GM21717 (cell line): ENCODE data around the gene IL17C.

Experiments used
- ATAC-seq: cut with Tn5 transposase; IDR thresholded peaks from one replicate; pipeline ENCODE4 v1.9.1; 2021; ENCODE audit warnings: mild to moderate bottlenecking, moderate library complexity; ENCODE audit not compliant: unreplicated experiment

IL17C gene, protein sequence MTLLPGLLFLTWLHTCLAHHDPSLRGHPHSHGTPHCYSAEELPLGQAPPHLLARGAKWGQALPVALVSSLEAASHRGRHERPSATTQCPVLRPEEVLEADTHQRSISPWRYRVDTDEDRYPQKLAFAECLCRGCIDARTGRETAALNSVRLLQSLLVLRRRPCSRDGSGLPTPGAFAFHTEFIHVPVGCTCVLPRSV

DNA sequence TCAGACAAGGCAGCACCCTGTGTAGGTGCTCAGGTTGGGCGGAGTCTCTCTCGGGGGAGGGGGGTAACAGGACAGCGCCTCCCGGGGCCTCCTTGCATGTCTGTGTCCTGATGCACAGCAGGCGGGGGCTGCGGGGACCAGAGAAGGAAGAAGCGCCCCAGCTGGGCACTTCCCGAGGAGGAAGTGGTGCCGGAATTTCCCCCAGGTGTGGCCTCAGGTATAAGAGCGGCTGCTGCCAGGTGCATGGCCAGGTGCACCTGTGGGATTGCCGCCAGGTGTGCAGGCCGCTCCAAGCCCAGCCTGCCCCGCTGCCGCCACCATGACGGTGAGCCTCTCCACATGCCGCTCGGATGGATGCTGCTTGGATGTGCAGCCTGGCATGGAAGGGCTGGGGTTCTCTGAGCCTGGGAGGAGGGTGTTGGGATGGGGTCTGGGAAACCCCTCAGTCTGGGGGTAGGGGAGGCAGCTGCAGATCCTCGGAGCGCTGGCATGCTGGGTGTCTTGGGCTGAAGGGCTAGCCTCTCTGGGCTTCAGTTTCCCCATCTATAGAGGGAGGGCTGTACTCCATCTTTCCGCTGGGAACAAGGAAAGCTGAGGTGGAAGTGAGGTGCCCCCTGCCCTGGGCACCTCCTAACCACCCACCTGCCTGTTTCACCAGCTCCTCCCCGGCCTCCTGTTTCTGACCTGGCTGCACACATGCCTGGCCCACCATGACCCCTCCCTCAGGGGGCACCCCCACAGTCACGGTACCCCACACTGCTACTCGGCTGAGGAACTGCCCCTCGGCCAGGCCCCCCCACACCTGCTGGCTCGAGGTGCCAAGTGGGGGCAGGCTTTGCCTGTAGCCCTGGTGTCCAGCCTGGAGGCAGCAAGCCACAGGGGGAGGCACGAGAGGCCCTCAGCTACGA lies at the start of gene IL17C:
Gene IL17C, plus strand, starts transcription at position 250 of the 908 bp plus-strand sequence. Its CDS starts 70 bp downstream, at position 320.
- no peak for ATAC-seq

DNA sequence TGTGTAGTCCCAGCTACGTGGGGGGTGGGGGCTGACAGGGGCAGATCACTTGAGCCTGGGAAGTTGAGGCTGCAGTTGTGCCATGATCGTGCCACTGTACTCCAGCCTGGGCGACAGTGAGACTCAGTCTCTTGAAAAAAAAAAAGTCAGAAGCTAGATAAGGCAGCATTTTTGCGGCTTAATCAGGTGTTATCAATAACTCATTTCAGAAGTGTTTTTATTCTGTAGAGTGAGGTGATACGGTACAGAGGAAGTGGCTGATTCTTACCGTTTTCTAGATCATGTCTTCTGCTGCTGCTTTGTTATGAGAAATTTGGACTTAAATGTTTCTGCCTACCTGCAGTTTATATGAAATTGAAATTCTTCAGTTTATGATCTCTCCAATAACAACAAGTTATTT lies 49.6 kb upstream of the IL17C start:
- ATAC-seq, result no peak

DNA sequence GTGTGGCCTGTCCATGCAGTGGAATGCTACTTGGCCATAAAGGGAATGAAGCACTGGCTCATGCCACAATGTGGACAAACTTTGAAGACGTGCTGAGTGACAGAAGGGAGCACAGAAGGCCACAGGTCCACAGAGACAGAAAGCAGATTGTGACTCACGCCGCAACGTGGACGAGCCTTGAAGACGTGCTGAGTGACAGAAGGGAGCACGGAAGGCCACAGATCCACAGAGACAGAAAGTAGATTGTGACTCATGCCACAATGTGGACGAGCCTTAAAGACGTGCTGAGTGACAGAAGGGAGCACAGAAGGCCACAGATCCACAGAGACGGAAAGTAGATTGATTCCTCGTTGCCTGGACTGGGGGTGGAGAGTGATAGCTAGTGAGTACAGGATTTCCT lies 48.9 kb upstream of the IL17C start:
- no peak for ATAC-seq

DNA sequence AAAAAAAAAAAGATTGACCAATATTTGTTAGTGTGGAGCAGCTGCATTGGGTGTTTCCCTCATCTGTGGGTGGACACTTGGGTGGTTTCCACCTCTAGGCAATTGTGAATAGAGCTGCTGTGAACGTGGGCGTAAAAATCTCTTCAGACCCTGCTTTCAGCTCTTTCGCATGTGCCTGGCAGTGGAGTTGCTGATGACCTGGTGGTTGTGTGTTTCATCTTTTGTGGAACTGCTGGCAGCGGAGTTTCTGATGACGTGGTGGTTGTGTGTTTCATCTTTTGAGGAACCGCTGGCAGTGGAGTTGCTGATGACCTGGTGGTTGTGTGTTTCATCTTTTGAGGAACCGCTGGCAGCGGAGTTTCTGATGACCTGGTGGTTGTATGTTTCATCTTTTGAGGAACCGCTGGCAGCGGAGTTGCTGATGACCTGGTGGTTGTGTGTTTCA lies 46.8 kb upstream of the IL17C start:
- peak; percentile 59 for ATAC-seq

DNA sequence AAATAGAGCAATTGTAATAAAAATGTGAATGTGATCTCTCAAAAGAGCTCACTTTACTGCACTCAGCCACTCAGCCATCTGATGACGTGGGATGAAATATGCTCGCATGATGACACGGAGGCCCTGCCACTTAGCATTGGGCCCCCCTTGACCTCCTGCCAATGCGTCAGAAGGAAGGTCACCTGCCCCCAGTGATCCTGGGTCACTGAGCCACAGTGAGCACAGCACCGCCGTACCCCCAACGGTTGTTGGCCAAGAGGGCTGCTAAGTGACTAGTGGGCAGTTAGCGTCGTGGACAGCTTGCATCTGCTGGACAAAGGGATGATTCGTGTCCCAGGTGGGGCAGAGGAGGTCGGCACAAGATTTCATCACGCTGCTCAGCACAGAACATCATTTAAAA lies 45.3 kb upstream of the IL17C start:
- ATAC-seq, result no peak

DNA sequence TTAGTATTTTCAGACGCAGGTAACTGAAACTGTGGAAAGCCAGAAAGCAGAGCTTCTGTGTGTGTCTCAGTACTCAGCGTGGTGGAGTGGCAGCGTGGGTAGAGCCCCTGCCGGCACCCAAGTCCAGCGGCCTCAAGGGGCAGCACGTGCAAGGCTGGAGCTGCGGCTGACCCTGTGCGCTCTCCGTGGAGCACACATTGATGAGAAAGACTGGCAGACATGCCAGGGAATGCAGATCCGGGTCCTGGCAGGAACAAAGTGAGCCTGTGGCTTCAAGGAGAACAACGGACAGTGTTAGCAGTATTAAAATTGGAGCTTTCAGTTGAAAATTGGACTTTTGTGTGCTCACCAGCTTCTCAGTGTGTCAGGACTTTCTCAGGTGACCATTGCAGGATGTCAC lies 44.9 kb upstream of the IL17C start:
- ATAC-seq, result no peak

DNA sequence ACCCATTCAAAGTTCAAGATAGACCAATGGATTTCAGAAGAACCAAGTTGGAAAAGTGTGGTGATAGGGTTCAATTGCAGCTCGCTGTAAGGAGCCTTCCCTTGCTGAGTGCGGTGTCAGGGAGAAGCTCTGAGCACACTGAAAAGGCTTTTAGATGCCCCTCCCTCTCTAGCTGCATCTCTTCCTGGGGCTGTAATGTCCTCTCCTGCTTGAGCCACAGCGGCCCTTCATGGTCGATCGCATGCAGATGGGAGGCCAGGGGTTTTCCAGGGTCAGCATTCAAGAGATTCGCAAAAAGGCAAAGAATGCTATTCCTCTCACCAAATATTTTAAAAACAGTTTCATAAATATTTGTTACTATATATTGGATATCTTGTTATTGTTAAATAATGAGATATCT lies 44.5 kb upstream of the IL17C start:
- ATAC-seq, result no peak

DNA sequence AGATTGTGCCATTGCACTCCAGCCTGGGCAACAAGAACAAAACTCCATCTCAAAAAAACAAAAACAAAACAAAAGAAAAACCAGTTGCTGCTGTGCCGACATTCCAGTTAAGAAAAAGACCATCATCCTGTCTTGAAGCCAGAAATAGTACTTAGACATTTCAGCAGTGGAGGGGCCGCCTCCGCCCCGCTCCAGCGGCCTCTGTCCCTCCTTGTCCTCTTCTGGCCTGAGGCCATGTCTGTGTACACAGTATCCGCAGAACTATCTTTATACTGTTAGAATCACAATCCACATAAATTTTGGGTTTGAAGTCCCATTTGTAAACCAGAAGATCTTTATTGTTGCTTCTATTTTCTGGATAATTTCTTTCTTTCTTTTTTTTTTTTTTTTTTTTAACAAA lies 43.3 kb upstream of the IL17C start:
- no peak for ATAC-seq

DNA sequence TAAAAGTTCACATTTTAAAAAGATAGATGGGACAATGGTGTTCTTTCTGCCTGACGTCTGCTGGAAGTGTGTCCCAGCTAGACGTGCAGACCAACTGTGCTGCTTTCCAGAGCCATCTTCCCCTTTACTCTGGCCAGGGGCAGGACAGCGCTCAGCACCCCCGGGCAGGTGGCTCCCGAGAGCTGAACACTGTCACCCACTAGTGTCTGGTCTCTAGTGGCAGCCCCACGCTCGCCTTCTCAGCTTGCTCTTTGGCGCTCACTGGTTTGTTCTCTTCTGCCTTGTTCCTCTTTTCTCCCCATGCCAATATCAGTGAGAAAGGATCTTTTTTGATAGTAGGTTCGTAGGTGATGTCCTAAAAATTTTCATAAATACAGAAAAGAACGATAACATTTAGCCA lies 42.5 kb upstream of the IL17C start:
- no peak for ATAC-seq

DNA sequence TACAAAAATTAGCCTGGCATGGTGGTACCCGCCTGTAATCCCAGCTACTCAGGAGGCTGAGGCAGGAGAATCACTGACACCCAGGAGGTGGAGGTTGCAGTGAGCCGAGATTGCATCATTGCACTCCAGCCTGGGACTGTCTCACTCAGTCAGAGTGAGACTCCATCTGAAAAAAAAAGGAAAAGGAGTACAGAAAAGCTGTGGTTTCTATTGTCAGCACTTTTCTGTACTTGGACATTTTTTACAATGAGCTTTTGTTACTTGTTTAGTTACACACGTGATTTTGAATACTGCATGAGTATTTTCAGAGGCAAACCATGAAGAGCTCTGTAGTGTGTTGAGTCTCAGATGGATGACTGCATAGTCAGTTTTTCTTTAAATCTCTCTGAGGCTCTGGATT lies 41.9 kb upstream of the IL17C start:
- ATAC-seq, result no peak

DNA sequence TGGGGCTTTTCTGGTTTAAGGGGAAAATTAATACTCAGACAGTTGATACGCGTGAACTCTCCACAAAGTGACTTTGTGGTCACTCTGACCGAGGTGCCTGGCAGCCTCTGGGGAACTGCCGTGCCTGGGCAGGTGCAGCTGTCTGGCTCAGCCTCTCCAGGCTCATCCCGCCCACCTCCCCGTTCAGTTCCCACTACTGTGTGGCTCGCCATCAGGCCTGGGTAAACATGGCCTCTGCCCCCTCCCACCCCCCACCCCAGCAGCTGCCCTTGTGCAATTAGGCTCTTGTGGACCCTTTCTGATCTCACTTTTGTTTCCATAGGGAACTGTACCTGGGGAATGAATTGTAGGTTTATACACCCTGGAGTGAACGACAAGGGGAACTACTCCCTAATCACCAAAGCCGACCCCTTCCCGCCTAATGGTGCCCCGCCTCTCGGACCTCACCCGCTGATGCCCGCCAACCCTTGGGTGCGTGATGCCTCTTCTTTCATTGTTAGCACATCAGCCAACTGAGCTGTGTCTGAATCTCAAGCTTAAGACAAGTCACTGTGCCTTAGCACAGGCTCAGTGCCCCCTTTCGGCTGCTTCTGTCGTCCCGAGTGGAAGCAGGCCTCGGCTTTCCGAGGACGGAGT lies 40.4 kb upstream of the IL17C start:
- no peak for ATAC-seq

DNA sequence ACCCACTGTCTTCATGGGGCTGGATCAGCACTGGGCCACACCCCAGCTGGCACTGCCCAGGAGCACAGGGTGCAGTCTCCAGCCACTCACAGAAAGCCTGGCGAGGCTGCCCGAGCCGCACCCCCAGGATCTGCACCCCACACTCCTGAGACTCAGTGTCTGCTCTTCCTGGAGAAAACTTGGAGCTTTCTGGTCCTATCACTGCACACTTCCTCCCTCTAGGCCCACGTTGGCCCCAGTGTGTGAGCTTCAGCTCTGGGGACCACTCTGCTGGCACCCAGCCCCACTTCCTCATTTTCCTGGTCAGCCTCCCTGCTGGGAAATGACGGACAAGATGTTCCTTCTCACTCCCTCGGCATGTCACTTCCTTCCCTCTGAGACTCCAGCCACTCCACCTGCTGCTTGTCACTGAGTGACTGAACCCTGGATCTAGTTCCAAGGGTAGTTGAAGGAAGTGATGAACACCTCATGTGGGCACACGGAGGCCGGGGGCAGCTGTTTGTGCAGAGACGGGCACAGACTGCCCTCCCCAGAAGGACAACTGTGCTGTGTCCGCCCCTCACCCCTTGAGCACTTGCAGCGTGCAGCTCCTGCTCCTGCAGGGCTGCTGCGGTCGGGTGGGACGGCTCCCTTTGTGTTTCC lies 39.2 kb upstream of the IL17C start:
- ATAC-seq, result no peak

DNA sequence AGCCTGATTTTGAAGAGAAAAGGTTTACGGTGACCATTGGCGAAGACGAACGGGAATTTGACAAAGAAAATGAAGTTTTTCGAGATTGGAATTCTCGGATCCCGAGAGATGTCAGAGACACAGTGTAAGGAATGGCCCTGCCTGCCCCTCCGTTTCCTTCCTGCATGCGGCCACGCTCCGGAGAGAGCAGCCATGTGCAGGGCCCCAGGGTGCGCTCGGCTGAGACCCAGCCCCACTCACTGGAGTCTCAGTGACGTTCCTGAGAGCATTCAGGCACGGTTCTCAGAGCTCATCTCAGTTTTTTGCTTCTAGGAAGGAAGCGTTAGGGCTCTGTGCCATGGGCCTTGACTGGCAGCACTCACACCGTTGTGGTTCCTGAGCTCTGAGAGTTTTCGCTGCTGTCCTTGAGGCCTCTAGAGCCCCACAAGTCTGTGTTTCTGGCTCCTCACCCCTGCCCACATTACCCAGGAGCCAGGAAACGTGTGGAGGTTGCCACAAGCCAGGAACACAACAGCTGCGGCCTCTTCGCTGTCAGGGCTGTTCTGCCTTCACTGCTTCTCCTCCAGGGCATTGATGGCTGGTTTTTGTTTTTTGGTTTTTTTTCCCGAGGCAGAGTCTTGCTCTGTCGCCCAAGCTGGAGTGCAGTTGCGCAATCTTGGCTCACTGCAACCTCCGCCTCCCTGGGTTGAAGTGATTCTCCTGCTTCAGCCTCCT lies 38.4 kb upstream of the IL17C start:
- no peak for ATAC-seq

DNA sequence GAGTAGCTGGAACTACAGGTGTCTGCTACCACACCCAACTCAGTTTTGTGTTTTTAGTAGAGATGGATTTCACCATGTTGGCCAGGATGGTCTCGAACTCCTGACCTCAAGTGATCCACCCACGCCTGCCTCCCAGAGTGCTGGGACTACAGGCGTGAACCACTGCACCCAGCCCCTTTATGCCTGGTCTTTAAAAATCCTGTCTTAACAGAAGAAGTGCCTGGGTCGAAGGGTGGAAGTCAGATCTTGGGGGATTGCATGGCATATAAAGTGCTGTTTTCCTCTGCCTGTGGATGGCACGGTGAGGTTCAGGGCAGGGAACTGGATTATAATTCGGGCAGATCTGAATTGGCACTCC lies 37.9 kb upstream of the IL17C start:
- no peak for ATAC-seq

DNA sequence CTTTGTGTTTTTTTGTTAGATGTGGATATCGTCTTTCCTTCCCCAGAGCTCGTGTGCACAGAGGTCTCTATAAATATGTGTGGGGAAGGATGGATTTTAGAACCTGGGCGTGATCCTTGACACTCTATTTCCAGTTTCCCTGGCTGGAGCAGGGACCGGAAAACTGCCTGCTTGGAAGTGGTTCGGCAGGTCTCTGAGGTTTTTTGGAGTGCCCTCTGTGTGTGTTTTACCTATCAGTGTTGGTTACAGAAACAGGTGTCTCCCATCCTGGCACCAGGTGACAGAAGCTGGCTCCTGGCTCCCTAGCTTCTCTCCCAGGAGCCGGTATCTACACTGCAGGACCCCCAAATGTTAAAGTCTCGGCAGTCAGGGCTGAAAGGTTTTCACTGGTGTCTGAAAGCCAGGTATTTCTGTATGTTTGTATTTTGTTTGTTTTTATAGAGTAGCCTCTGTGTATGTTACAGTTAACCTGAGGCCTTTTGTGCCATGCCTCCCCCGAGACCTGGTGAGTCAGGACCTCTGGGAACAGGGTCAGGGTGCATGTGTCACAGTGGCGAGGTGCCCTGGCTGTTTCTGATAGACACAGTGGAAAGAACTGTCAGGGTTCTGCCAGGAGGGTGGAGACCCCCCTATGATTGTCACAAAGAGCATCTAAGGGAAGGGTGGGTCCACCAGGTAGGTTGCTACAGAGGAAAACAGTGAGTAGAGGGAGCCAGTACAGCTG lies 36.9 kb upstream of the IL17C start:
- ATAC-seq, result no peak

DNA sequence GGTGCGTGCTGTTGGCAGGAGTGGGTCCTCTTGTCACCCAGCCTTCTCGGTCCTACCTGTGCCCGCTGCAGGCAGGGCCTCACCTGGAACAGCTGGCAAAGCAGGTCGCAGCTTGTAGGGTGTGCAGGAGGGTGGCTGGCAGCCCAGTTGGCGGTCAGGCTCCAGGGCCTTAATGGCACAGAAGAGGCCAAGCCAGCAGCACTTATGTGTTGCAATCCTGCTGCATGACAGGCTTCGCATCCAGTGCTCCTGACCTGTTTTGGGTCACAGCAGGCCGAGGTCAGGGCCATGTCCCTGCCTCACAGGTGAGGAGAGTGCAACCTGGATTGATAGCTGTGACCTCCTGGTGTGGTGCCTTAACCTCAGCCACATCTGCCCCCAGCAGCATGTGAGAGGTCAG lies 36.3 kb upstream of the IL17C start:
- ATAC-seq, result no peak

DNA sequence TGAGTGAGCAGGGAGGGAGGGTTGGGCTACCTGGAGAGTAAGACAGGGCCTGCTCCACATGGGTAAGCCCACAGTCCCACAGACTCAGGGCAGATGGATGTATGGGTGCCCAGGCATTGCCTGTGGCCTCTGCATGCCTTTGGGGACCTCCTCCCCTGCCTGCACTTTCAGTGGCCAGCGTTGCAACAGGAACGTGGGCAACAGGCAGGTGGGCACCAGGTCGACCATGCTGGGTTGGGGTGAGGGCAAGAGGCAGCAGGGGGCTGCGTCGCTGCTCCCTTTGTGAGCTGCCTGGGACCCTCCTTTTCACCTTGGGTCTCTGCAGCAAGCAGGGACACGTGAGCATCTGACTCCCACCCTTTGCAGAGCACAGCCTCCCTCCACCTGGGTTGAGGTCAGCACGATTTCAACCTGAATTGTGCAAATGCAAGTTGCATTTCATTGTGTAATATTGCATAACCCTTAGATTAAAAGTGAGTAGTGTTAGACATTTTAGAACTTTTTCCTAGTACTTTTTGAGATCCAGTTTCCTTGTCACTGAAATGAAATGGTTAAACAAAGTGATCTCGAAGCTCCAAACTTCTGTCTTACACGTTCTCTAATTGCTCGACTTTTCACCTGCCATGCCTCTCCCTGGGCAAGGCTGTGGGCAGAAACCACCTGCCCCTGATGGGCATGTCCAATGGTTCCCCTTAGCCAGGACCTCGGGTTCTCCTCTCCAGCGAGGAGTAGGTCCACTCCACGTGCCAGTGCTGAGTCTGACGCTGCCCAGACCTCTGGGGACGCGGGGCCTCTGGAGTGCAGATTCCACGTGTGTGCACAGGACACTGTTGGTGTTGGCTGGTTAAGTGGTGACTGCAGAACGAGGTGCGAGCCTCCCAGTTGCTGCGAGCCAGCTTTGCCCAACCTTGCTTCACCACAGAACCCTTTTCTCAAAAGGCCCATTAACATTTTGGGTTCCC lies 32.9 kb upstream of the IL17C start:
- ATAC-seq, result no peak

DNA sequence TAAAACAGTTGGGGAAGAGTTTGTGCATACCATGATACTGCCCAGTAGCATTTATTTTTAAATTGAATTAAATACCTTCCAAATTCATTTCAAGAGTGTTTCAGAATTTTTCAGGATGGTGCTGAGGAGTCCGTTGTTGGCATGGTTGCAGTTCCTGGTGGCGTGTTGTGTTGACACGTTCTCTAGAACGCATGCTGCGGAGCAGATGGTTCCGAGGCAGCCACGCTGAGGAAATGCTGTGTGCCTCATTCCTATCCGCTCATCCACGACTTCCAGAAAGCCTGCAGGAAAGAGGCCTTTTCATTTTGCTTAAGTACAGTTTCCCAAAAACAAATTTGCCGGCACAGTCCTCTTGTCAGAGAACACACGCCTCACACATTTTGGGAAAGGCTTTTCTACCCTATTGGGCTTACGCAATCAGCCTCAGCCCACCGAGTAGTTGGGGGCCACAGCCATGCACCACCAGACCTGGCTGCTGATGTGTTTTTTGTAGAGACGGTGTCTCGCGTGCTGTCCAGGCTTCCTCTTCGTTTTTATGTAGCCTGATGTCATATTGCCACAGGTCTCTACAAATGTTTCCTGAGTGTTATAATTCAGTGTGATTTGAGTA lies 32.1 kb upstream of the IL17C start:
- no peak for ATAC-seq

DNA sequence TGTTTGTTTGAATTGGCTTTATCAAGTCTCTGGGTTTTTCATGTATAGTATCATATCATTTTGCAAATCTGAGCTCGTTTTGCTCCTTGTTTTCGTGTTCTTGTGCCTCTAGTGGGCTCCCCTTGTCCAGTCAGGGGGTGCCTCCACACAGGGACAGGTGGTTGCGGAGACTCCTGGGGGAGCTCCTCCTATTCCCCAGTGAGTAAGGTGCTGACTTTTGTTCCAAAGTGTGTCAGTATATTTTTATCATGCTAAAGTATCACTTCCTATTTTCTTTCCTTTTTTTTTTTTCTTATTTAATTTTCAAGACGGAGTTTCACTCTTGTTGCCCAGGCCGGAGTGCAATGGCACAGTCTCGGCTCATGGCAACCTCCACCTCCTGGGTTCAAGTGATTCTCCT lies 30.3 kb upstream of the IL17C start:
- no peak for ATAC-seq
